T-helper 1 cell treated with Interleukin-12 subunit alpha and Interleukin-12 subunit beta and Interleukin-4 antibody, amounts not matched to agents 30 ng/mL and 1 ng/mL, for 36 hours (primary cell): ENCODE data around the gene ENSA. TPM values are rescaled to one million over a fixed set of nuclear protein-coding genes. Genes with fewer than 3 reads are reported as not detected.
"Not testable (repeated sequence)": the region's sequence is repeated elsewhere in the genome, so short reads cannot be mapped to it uniquely, and the experiment has no call there.

Experiments
- intact Hi-C: fragments of 100-400 bp; cut with micrococcal nuclease; formaldehyde crosslinking; loops from one replicate; pipeline ENCODE4 v1.15.1; 2024
- total RNA-seq: library from RNA; stranded (reverse); gene quantifications from 2 replicates; pipeline ENCODE4 v1.2.3, GENCODE V29; 2022

ENSA gene
- total RNA-seq, 1 donor from 2014 or later: 206 TPM

- intact Hi-C loops: no loop called here
Observed at GRCh38 chr1:150622303-150622975, 7.0 kb downstream of the ENSA start.

GRCh38 chr1:150621497-150622302 lies 7.7 kb downstream of the ENSA start:
- intact Hi-C loops: loop anchor here (1.0 to 2.0 kb wide), 6 partner anchors 8 to 366 kb away; partner anchors contain the start of genes ENSA and MCL1

GRCh38 chr1:150620919-150621318 lies 8.5 kb downstream of the ENSA start:
- intact Hi-C loops: loop anchor here (1.0 to 2.0 kb wide), 6 partner anchors 8 to 366 kb away; partner anchors contain the start of genes ENSA and MCL1

GRCh38 chr1:150619576-150620509 lies 9.6 kb downstream of the ENSA start:
- intact Hi-C loops: loop anchor here (2.0 kb wide), 1 partner anchor 155 kb away; no protein-coding TSS in a partner anchor

- intact Hi-C loops: no loop called here
Observed at GRCh38 chr1:150615346-150616201, 13.8 kb downstream of the ENSA start.

- intact Hi-C loops: loop anchor here (5.0 kb wide), 4 partner anchors 84 to 444 kb away; partner anchors contain the start of genes ARNT, CDC42SE1, GOLPH3L and SETDB1
Observed at GRCh38 chr1:150613061-150613920, 16.1 kb downstream of the ENSA start.

- intact Hi-C loops: loop anchor here (5.0 kb wide), 4 partner anchors 85 to 445 kb away; partner anchors contain the start of genes ARNT, CDC42SE1, GOLPH3L and SETDB1
Observed at GRCh38 chr1:150612014-150612345, 17.4 kb downstream of the ENSA start.

GRCh38 chr1:150610576-150610975 lies 18.8 kb downstream of the ENSA start:
- intact Hi-C loops: loop anchor here (2.0 to 5.0 kb wide), 5 partner anchors 87 to 447 kb away; partner anchors contain the start of genes ARNT, CDC42SE1, CTSS and GOLPH3L

- intact Hi-C loops: loop anchor here (2.0 to 5.0 kb wide), 5 partner anchors 88 to 448 kb away; partner anchors contain the start of genes ARNT, CDC42SE1, CTSS and GOLPH3L
Observed at GRCh38 chr1:150609732-150610131, 19.7 kb downstream of the ENSA start.

GRCh38 chr1:150606463-150607142 lies 22.8 kb downstream of the ENSA start:
- intact Hi-C loops: no loop called here

- intact Hi-C loops: not testable (repeated sequence)
Observed at GRCh38 chr1:150605451-150605731, 24.0 kb downstream of the ENSA start.

- intact Hi-C loops: no loop called here
Observed at GRCh38 chr1:150604226-150604588, 25.2 kb downstream of the ENSA start.

GRCh38 chr1:150603711-150604110 lies 25.7 kb downstream of the ENSA start:
- intact Hi-C loops: no loop called here

- intact Hi-C loops: not testable (repeated sequence)
Observed at GRCh38 chr1:150602372-150602771, 27.0 kb downstream of the ENSA start.

- intact Hi-C loops: no loop called here
Observed at GRCh38 chr1:150601540-150601939, 27.9 kb downstream of the ENSA start.

GRCh38 chr1:150598346-150598745 lies 31.1 kb downstream of the ENSA start:
- intact Hi-C loops: not testable (repeated sequence)

- intact Hi-C loops: no loop called here
Observed at GRCh38 chr1:150596976-150597375, 32.4 kb downstream of the ENSA start.

- intact Hi-C loops: no loop called here
Observed at GRCh38 chr1:150596095-150596892, 33.1 kb downstream of the ENSA start.
